Astrocyte (in vitro differentiated cells and primary cell): Measurements from ENCODE around the gene TM9SF4. TPM values are rescaled to one million over a fixed set of nuclear protein-coding genes. Genes with fewer than 3 reads are reported as not detected.

Source experiments
- DNase-seq: peaks from one replicate; pipeline ENCODE4 v3.0.0-alpha.2; 2010; ENCODE audit warnings: low read depth
- FAIRE-seq: peaks from 2 replicates; lab custom pipeline; 2011; peaks lifted over from hg19 to GRCh38; lab: Jason Lieb, UNC
- H2AFZ ChIP-seq: 2 replicates; pipeline ENCODE4 v1.6.0; 2012; ENCODE audit warnings: low read depth, low read length, inconsistent platforms
- H3K27ac ChIP-seq: 2 replicates; pipeline ENCODE4 v1.5.1; 2011; ENCODE audit warnings: low read depth, low read length, inconsistent platforms
- H3K27me3 ChIP-seq: 2 replicates; pipeline ENCODE4 v1.6.0; 2011; ENCODE audit warnings: low read length, inconsistent platforms; ENCODE audit not compliant: insufficient read depth
- H3K36me3 ChIP-seq: 2 replicates; pipeline ENCODE4 v1.5.1; 2011; ENCODE audit warnings: low read length, inconsistent platforms; ENCODE audit not compliant: insufficient read depth
- H3K4me1 ChIP-seq: 2 replicates; pipeline ENCODE4 v1.5.1; 2011; ENCODE audit warnings: low read length, inconsistent platforms; ENCODE audit not compliant: insufficient read depth
- H3K4me2 ChIP-seq: 2 replicates; pipeline ENCODE4 v1.6.0; 2012; ENCODE audit warnings: low read length, inconsistent platforms
- H3K4me3 ChIP-seq: 2 replicates; pipeline ENCODE4 v1.5.1; 2011; ENCODE audit warnings: low read depth, mild to moderate bottlenecking, low read length, inconsistent platforms; ENCODE audit not compliant: insufficient read depth
- H3K79me2 ChIP-seq: 2 replicates; pipeline ENCODE4 v1.6.0; 2012; ENCODE audit warnings: mild to moderate bottlenecking, low read length, inconsistent platforms; ENCODE audit not compliant: insufficient read depth
- H3K9ac ChIP-seq: 2 replicates; pipeline ENCODE4 v1.6.0; 2012; ENCODE audit warnings: mild to moderate bottlenecking, low read length, inconsistent platforms
- H3K9me3 ChIP-seq: 2 replicates; pipeline ENCODE4 v1.5.1; 2012; ENCODE audit warnings: low read depth, mild to moderate bottlenecking, low read length, inconsistent platforms; ENCODE audit not compliant: insufficient read depth
- H4K20me1 ChIP-seq: 2 replicates; pipeline ENCODE4 v1.6.0; 2012; ENCODE audit warnings: low read length, inconsistent platforms; ENCODE audit not compliant: insufficient read depth
- H3K27ac Mint-ChIP-seq: one replicate; pipeline ENCODE4 v1.8.0; 2021; ENCODE audit warnings: mild to moderate bottlenecking, mixed read lengths; ENCODE audit not compliant: unreplicated experiment
- H3K27me3 Mint-ChIP-seq: one replicate; pipeline ENCODE4 v1.8.0; 2021; ENCODE audit warnings: low read depth, mixed read lengths; ENCODE audit not compliant: unreplicated experiment
- H3K36me3 Mint-ChIP-seq: one replicate; pipeline ENCODE4 v1.8.0; 2021; ENCODE audit warnings: low read depth, mixed read lengths; ENCODE audit not compliant: unreplicated experiment
- H3K4me1 Mint-ChIP-seq: one replicate; pipeline ENCODE4 v1.8.0; 2021; ENCODE audit warnings: low read depth, mixed read lengths; ENCODE audit not compliant: unreplicated experiment
- H3K4me3 Mint-ChIP-seq: one replicate; pipeline ENCODE4 v1.8.0; 2021; ENCODE audit warnings: mild to moderate bottlenecking, moderate library complexity, mixed read lengths; ENCODE audit not compliant: unreplicated experiment
- H3K9me3 Mint-ChIP-seq: one replicate; pipeline ENCODE4 v1.8.0; 2021; ENCODE audit warnings: mild to moderate bottlenecking, mixed read lengths; ENCODE audit not compliant: unreplicated experiment
- EZH2 ChIP-seq: IDR thresholded peaks from 2 replicates; pipeline ENCODE4 v1.6.1; 2012; ENCODE audit warnings: mild to moderate bottlenecking, low read length, inconsistent platforms; ENCODE audit not compliant: insufficient read depth
- total RNA-seq: library from RNA; stranded (reverse); gene quantifications from 2 replicates; pipeline ENCODE4 v1.2.1, GENCODE V29; 2021
- TF ChIP-seq, protein P1 (sequence below): IDR thresholded peaks from 2 replicates; pipeline ENCODE4 v1.5.1; 2011; ENCODE audit warnings: low read depth, mild to moderate bottlenecking, inconsistent platforms, low read length, moderate library complexity; ENCODE audit not compliant: insufficient read depth

TM9SF4 gene
- total RNA-seq, 1 donor from 2014 or later: 64.0 TPM

DNA sequence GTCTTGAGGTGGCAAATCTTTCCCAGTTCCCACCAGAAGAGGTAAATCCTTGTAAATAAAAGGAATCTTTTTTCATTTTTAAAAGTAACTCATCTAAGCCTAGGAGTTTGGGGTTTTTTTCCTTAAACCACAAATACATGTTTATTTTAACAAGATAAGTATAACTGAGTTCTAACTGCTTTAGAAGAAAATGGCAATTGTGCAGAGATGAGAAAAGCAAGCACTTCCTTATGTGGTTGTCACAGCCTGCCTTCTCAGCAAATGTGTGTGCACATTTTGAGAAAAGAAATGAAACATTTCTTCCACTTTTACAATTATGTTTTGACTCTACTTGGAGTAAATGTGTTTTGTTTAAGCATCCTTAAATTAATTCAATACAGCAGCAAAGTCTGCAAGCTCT, 39.8 kb upstream of the TM9SF4 start:
- Histone ChIP-seq H3K36me3 (no peaks in the 10 kb centered on the region), H3K9ac (no peak overlapping the region), H2AFZ (no peak overlapping the region), H3K4me3 (no peak overlapping the region), H3K9me3 (no peaks in the 10 kb centered on the region), H3K4me2 (no peak overlapping the region), H3K27me3 (peaks cover 10% of the 10 kb centered on the region), H4K20me1 (no peaks in the 10 kb centered on the region), H3K79me2 (no peaks in the 10 kb centered on the region), H3K27ac (no peak overlapping the region), H3K4me1 (no peaks in the 10 kb centered on the region)
- no peak overlapping the region for H3K27ac Mint-ChIP-seq
- H3K9me3 Mint-ChIP-seq: no peaks in the 10 kb centered on the region
- H3K4me1 Mint-ChIP-seq: peaks cover 15% of the 10 kb centered on the region
- FAIRE-seq (no peak), DNase-seq (peak; percentile 12)
- no peak overlapping the region for H3K4me3 Mint-ChIP-seq
- H3K36me3 Mint-ChIP-seq: no peaks in the 10 kb centered on the region
- H3K27me3 Mint-ChIP-seq: peaks cover 6% of the 10 kb centered on the region
- TF ChIP-seq EZH2: no peak
- TF ChIP-seq, protein P1, sequence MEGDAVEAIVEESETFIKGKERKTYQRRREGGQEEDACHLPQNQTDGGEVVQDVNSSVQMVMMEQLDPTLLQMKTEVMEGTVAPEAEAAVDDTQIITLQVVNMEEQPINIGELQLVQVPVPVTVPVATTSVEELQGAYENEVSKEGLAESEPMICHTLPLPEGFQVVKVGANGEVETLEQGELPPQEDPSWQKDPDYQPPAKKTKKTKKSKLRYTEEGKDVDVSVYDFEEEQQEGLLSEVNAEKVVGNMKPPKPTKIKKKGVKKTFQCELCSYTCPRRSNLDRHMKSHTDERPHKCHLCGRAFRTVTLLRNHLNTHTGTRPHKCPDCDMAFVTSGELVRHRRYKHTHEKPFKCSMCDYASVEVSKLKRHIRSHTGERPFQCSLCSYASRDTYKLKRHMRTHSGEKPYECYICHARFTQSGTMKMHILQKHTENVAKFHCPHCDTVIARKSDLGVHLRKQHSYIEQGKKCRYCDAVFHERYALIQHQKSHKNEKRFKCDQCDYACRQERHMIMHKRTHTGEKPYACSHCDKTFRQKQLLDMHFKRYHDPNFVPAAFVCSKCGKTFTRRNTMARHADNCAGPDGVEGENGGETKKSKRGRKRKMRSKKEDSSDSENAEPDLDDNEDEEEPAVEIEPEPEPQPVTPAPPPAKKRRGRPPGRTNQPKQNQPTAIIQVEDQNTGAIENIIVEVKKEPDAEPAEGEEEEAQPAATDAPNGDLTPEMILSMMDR: no peak

DNA sequence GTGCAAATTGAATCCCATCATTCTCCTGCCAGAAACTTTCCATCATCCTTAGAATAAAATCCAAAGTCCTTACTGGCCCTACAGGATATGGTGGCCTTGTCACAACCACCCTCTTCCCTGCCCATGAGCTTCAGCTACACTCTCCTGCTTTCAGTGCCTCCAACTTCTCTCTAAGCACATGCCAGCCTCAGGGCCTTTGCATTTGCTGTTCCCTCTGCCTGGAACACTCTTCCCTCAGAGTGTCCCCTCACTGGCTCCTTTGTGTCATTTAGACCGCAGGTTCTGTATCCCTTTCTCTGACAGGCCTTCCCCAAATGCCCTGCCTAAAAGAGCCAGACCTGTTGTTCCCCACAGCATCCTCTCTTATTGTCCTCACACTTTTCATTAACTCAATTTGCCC, 39.2 kb upstream of the TM9SF4 start:
- FAIRE-seq (no peak), DNase-seq (no peak)
- peaks cover 15% of the 10 kb centered on the region for H3K4me1 Mint-ChIP-seq
- H3K27me3 Mint-ChIP-seq: peaks cover 9% of the 10 kb centered on the region
- Histone ChIP-seq H3K9ac (no peak overlapping the region), H2AFZ (no peak overlapping the region), H3K79me2 (no peaks in the 10 kb centered on the region), H4K20me1 (no peaks in the 10 kb centered on the region), H3K4me1 (no peaks in the 10 kb centered on the region), H3K27me3 (peaks cover 14% of the 10 kb centered on the region), H3K4me3 (no peak overlapping the region), H3K27ac (no peak overlapping the region), H3K9me3 (no peaks in the 10 kb centered on the region), H3K4me2 (no peak overlapping the region), H3K36me3 (no peaks in the 10 kb centered on the region)
- H3K27ac Mint-ChIP-seq: no peak overlapping the region
- no peak for TF ChIP-seq EZH2
- TF ChIP-seq, protein P1: no peak
- H3K4me3 Mint-ChIP-seq: no peak overlapping the region
- H3K9me3 Mint-ChIP-seq: no peaks in the 10 kb centered on the region
- no peaks in the 10 kb centered on the region for H3K36me3 Mint-ChIP-seq

DNA sequence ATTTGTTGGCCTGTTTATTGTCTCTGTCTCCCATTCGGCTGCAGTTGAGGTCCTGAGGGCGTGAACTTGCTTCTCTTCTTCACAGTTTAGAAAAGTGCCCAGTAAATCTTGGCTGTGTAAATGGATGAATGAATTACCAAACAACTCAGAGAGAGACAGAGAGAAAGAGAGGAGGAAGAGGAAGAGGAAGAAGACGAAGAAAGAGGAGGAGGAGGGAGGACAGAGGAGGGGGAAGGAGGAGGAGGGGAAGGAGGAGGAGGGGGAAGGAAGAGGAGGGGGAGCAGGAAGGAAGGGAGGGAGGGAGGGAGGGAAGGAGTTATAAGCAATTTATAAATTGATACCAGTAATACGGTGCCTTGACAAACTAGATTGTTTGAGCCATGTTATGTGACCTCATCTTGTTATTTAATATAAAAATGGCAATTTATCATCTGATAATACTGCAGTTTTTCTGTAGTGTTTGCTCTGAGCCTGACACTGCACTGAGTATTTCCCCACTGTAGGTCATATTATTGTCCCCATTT, 38.8 kb upstream of the TM9SF4 start:
- TF ChIP-seq, protein P1: no peak
- no peak for TF ChIP-seq EZH2
- Histone ChIP-seq H3K4me3 (no peak overlapping the region), H3K36me3 (no peaks in the 10 kb centered on the region), H3K27ac (no peak overlapping the region), H3K27me3 (peaks cover 18% of the 10 kb centered on the region), H3K9ac (no peak overlapping the region), H3K4me1 (no peaks in the 10 kb centered on the region), H2AFZ (no peak overlapping the region), H3K9me3 (no peaks in the 10 kb centered on the region), H3K4me2 (no peak overlapping the region), H3K79me2 (no peaks in the 10 kb centered on the region), H4K20me1 (no peaks in the 10 kb centered on the region)
- H3K4me3 Mint-ChIP-seq: no peak overlapping the region
- H3K27me3 Mint-ChIP-seq: peaks cover 13% of the 10 kb centered on the region
- FAIRE-seq: no peak
- H3K4me1 Mint-ChIP-seq: peaks cover 15% of the 10 kb centered on the region
- no peaks in the 10 kb centered on the region for H3K36me3 Mint-ChIP-seq
- DNase-seq: no peak
- H3K27ac Mint-ChIP-seq: no peak overlapping the region
- H3K9me3 Mint-ChIP-seq: no peaks in the 10 kb centered on the region
